ENCODE data around the gene KLF11.
A peak's percentile ranks its signal among the peaks of the same experiment; 100 is the strongest.

KLF11 gene

GRCh38 chr2:10083046-10083445 is 39.7 kb downstream of the KLF11 start:
- no peak for TF ChIP-seq ZNF274 (IDR thresholded peaks at IDR 0.05; ENCODE audit: low read depth, low read length)
- H3K4me3 ChIP-seq (ENCODE audit: low read length): no peak overlapping the region

- no peak for TF ChIP-seq ZNF274 (IDR thresholded peaks at IDR 0.05; ENCODE audit: low read depth, low read length)
- no peak overlapping the region for H3K4me3 ChIP-seq (ENCODE audit: low read length)
These were observed 40.4 kb downstream of the KLF11 start for GRCh38 chr2:10083692-10084211.

- TF ChIP-seq ZNF274 (IDR thresholded peaks at IDR 0.05; ENCODE audit: low read depth, low read length): no peak
- H3K4me3 ChIP-seq (ENCODE audit: low read length): no peak overlapping the region
These were observed 41.0 kb downstream of the KLF11 start for GRCh38 chr2:10084223-10084865.

GRCh38 chr2:10085043-10085667 is 41.8 kb downstream of the KLF11 start:
- no peak overlapping the region for H3K4me3 ChIP-seq (ENCODE audit: low read length)
- TF ChIP-seq ZNF274 (IDR thresholded peaks at IDR 0.05; ENCODE audit: low read depth, low read length): no peak

GRCh38 chr2:10085668-10086059 is 42.3 kb downstream of the KLF11 start:
- no peak overlapping the region; the same call in 1 of the 2 replicates for H3K4me3 ChIP-seq (ENCODE audit: low read length)
- TF ChIP-seq ZNF274 (IDR thresholded peaks at IDR 0.05; ENCODE audit: low read depth, low read length): no peak

GRCh38 chr2:10086950-10087349 is 43.6 kb downstream of the KLF11 start:
- no peak for TF ChIP-seq ZNF274 (IDR thresholded peaks at IDR 0.05; ENCODE audit: low read depth, low read length)
- H3K4me3 ChIP-seq (ENCODE audit: low read length): no peak overlapping the region

- H3K4me3 ChIP-seq (ENCODE audit: low read length): no peak overlapping the region
- TF ChIP-seq ZNF274 (IDR thresholded peaks at IDR 0.05; ENCODE audit: low read depth, low read length): no peak
These were observed 44.0 kb downstream of the KLF11 start for GRCh38 chr2:10087360-10087759.

GRCh38 chr2:10089565-10090190 is 46.3 kb downstream of the KLF11 start:
- H3K4me3 ChIP-seq (ENCODE audit: low read length): no peak overlapping the region; the same call in 1 of the 2 replicates
- TF ChIP-seq ZNF274 (IDR thresholded peaks at IDR 0.05; ENCODE audit: low read depth, low read length): no peak

GRCh38 chr2:10091182-10091888 is 48.0 kb downstream of the KLF11 start:
- TF ChIP-seq ZNF274 (IDR thresholded peaks at IDR 0.05; ENCODE audit: low read depth, low read length): no peak

GRCh38 chr2:10091889-10092244 is 48.5 kb downstream of the KLF11 start:
- peak overlapping the region; percentile 48; the same call in 1 of the 2 replicates for H3K4me3 ChIP-seq (ENCODE audit: low read length)

More at GRCh38 chr2:10091182-10091888, 48.0 kb downstream of the KLF11 start:
- H3K4me3 ChIP-seq (ENCODE audit: low read length): peak overlapping the region; percentile 48; the same call in 1 of the 2 replicates

GRCh38 chr2:10094271-10094814 is 51.0 kb downstream of the KLF11 start:
- H3K4me3 ChIP-seq (ENCODE audit: low read length): no peak overlapping the region
- TF ChIP-seq ZNF274 (IDR thresholded peaks at IDR 0.05; ENCODE audit: low read depth, low read length): no peak

- no peak overlapping the region for H3K4me3 ChIP-seq (ENCODE audit: low read length)
These were observed 51.8 kb downstream of the KLF11 start for GRCh38 chr2:10095175-10095574.

GRCh38 chr2:10096641-10097040 is 53.3 kb downstream of the KLF11 start:
- TF ChIP-seq ZNF274 (IDR thresholded peaks at IDR 0.05; ENCODE audit: low read depth, low read length): no peak
- H3K4me3 ChIP-seq (ENCODE audit: low read length): no peak overlapping the region

More at GRCh38 chr2:10095175-10095574, 51.8 kb downstream of the KLF11 start:
- no peak for TF ChIP-seq ZNF274 (IDR thresholded peaks at IDR 0.05; ENCODE audit: low read depth, low read length)

All from GM08714 (cell line).